Suppressor macrophage treated with lipopolysaccharide for 4 hours (primary cell): ENCODE results near the gene PRSS2.
A peak's percentile ranks its signal among the peaks of the same experiment; 100 is the strongest.
"Not testable (repeated sequence)": the region's sequence is repeated elsewhere in the genome, so short reads cannot be mapped to it uniquely, and the experiment has no call there.

Experiments
- DNase-seq: peaks from one replicate; pipeline ENCODE4 v3.0.0-alpha.2; 2020

PRSS2 gene

GRCh38 chr7:142770661-142771352 lies at the start of gene PRSS2:
Gene PRSS2 (plus strand): TSS chr7:142770970. CDS start chr7:142770983, 13 bp downstream.
- DNase-seq, result no peak

- no peak for DNase-seq
These were observed 49.8 kb upstream of the PRSS2 start for GRCh38 chr7:142720986-142721385.

GRCh38 chr7:142722248-142722794 lies 48.4 kb upstream of the PRSS2 start:
- DNase-seq, result no peak

GRCh38 chr7:142733271-142733670 lies 37.5 kb upstream of the PRSS2 start:
- no peak for DNase-seq

- DNase-seq, result no peak
These were observed 30.8 kb upstream of the PRSS2 start for GRCh38 chr7:142739923-142740492.

GRCh38 chr7:142740786-142741185 lies 30.0 kb upstream of the PRSS2 start:
- DNase-seq, result no peak

GRCh38 chr7:142741932-142742331 lies 28.8 kb upstream of the PRSS2 start:
- DNase-seq, result not testable (repeated sequence)

GRCh38 chr7:142745091-142745635 lies 25.6 kb upstream of the PRSS2 start:
- DNase-seq, result peak; percentile 40

- DNase-seq, result no peak
These were observed 25.0 kb upstream of the PRSS2 start for GRCh38 chr7:142745745-142746144.

- peak; percentile 48 for DNase-seq
These were observed 24.5 kb upstream of the PRSS2 start for GRCh38 chr7:142746264-142746663.

- not testable (repeated sequence) for DNase-seq
These were observed 22.4 kb upstream of the PRSS2 start for GRCh38 chr7:142748410-142748809.

- DNase-seq, result no peak
These were observed 21.4 kb upstream of the PRSS2 start, which contains the start of gene PRSS1 for GRCh38 chr7:142749218-142749993. Gene PRSS1 (plus strand): TSS chr7:142749472. CDS start chr7:142749485, 13 bp downstream.

- DNase-seq, result no peak
These were observed 20.3 kb upstream of the PRSS2 start for GRCh38 chr7:142750321-142750938.

- not testable (repeated sequence) for DNase-seq
These were observed 19.1 kb upstream of the PRSS2 start for GRCh38 chr7:142751526-142752175.

GRCh38 chr7:142752376-142753225 lies 18.2 kb upstream of the PRSS2 start:
- DNase-seq, result no peak

GRCh38 chr7:142753366-142753765 lies 17.4 kb upstream of the PRSS2 start:
- DNase-seq, result no peak

GRCh38 chr7:142753925-142754491 lies 16.8 kb upstream of the PRSS2 start:
- DNase-seq, result not testable (repeated sequence)

- no peak for DNase-seq
These were observed 15.8 kb upstream of the PRSS2 start for GRCh38 chr7:142754681-142755575.

- not testable (repeated sequence) for DNase-seq
These were observed 12.5 kb upstream of the PRSS2 start for GRCh38 chr7:142758312-142758711.

GRCh38 chr7:142759433-142759832 lies 11.3 kb upstream of the PRSS2 start:
- DNase-seq, result no peak
